Measurements from ENCODE around the gene CCDC8.

Gene CCDC8

DNA sequence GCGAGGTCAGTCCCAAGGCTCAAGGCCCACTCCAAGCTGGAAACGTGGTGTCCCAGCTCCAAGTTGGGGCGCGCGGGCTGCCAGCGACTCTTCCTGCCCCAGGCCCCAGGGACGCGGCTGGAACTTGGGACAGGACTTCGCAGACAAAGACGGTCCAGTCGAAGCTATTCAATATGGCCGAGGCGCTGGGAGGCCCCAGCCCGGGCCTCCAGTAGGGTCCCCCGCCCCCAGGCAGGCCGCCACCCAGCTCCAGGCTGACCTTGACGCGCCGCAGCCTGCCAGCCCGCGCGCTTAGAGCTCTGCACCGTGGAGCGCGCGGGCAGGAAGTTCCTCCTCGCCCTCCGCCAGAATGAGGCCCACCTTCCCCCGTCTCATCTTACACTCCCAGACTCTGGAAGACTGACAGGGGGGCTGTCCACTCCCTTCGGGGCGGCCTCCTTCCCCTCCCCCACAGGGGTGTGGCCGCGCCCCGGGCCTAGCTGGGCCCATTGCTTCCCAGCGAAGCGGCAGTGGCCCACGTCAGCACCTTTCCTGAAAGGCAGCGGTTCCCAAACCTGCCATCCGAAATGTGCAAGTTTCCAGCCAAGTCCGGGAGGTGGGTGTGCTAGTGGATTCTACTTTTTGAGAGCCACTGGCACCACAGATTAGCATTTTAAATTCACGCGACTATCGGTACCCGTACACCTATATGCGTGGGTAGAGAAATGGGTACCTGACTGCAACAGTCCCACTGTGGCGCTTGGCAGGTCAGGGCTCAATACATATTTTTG is at the start of gene CCDC8:
Gene CCDC8 (minus strand): TSS at position 303 of the 770 bp plus-strand sequence. CDS start 754 bp downstream, outside the sequence.
- H3K27ac Mint-ChIP-seq: no peak within 1 kb of the TSS
- intact Hi-C loops (cut with micrococcal nuclease): no loop called here
- no peaks in the 10 kb centered on the region for H3K9me3 Mint-ChIP-seq
- H3K4me3 Mint-ChIP-seq: no peak within 1 kb of the TSS
- H3K36me3 Mint-ChIP-seq (ENCODE audit: low read depth): no peaks in the 10 kb centered on the region
- peaks cover 90% of the 10 kb centered on the region for H3K27me3 Mint-ChIP-seq
- peaks cover 15% of the 10 kb centered on the region for H3K4me1 Mint-ChIP-seq (ENCODE audit: low read depth)

- no peaks in the 10 kb centered on the region for H3K9me3 Mint-ChIP-seq
- H3K4me1 Mint-ChIP-seq (ENCODE audit: low read depth): no peaks in the 10 kb centered on the region
- H3K36me3 Mint-ChIP-seq (ENCODE audit: low read depth): no peaks in the 10 kb centered on the region
- no peak overlapping the region for H3K4me3 Mint-ChIP-seq
- intact Hi-C loops (cut with micrococcal nuclease): no loop called here
- peaks cover 25% of the 10 kb centered on the region for H3K27me3 Mint-ChIP-seq
- no peak overlapping the region for H3K27ac Mint-ChIP-seq
Observed at GRCh38 chr19:46461537-46461936, 48.2 kb upstream of the CCDC8 start.

DNA sequence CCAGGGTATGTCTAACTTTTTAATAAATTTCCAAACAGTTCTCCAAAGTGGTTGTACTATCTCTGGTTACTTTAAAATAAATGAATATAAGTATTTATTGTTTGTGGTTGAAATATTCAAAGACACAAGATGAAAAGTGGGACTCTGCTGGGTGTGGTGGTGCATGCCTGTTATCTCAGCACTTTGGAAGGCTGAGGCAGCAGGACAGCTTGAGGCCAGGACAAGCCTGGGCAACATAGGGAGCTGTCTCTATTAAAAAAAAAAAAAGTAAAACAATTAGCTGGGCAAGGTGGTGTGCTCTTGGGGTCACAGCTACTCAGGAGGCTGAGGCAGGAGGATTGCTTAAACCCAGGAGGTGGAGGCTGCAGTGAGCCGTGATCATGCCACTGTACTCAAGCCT is 47.6 kb upstream of the CCDC8 start:
- Mint-ChIP-seq H3K36me3 (ENCODE audit: low read depth) (no peaks in the 10 kb centered on the region), H3K9me3 (no peaks in the 10 kb centered on the region), H3K27ac (no peak overlapping the region), H3K4me3 (no peak overlapping the region), H3K4me1 (ENCODE audit: low read depth) (no peaks in the 10 kb centered on the region), H3K27me3 (peaks cover 25% of the 10 kb centered on the region)
- intact Hi-C loops (cut with micrococcal nuclease): no loop called here

GRCh38 chr19:46460055-46460454 is 46.7 kb upstream of the CCDC8 start:
- no peaks in the 10 kb centered on the region for H3K9me3 Mint-ChIP-seq
- intact Hi-C loops (cut with micrococcal nuclease): no loop called here
- no peaks in the 10 kb centered on the region for H3K36me3 Mint-ChIP-seq (ENCODE audit: low read depth)
- H3K27me3 Mint-ChIP-seq: peaks cover 30% of the 10 kb centered on the region
- no peaks in the 10 kb centered on the region for H3K4me1 Mint-ChIP-seq (ENCODE audit: low read depth)
- H3K4me3 Mint-ChIP-seq: no peak overlapping the region
- no peak overlapping the region for H3K27ac Mint-ChIP-seq

- Mint-ChIP-seq H3K4me3 (no peak overlapping the region), H3K9me3 (no peaks in the 10 kb centered on the region), H3K27ac (no peak overlapping the region), H3K27me3 (peaks cover 33% of the 10 kb centered on the region), H3K36me3 (ENCODE audit: low read depth) (no peaks in the 10 kb centered on the region), H3K4me1 (ENCODE audit: low read depth) (no peaks in the 10 kb centered on the region)
- intact Hi-C loops (cut with micrococcal nuclease): no loop called here
Observed at GRCh38 chr19:46456930-46457329, 43.6 kb upstream of the CCDC8 start.

- intact Hi-C loops (cut with micrococcal nuclease): no loop called here
- no peak overlapping the region for H3K4me3 Mint-ChIP-seq
- H3K36me3 Mint-ChIP-seq (ENCODE audit: low read depth): no peaks in the 10 kb centered on the region
- H3K9me3 Mint-ChIP-seq: peaks cover 7% of the 10 kb centered on the region
- peaks cover 31% of the 10 kb centered on the region for H3K27me3 Mint-ChIP-seq
- no peak overlapping the region for H3K27ac Mint-ChIP-seq
- no peaks in the 10 kb centered on the region for H3K4me1 Mint-ChIP-seq (ENCODE audit: low read depth)
Observed at GRCh38 chr19:46454244-46454643, 40.9 kb upstream of the CCDC8 start.

GRCh38 chr19:46453661-46454060 is 40.3 kb upstream of the CCDC8 start:
- no peak overlapping the region for H3K27ac Mint-ChIP-seq
- intact Hi-C loops (cut with micrococcal nuclease): no loop called here
- H3K4me1 Mint-ChIP-seq (ENCODE audit: low read depth): no peaks in the 10 kb centered on the region
- H3K4me3 Mint-ChIP-seq: no peak overlapping the region
- no peaks in the 10 kb centered on the region for H3K36me3 Mint-ChIP-seq (ENCODE audit: low read depth)
- H3K9me3 Mint-ChIP-seq: peaks cover 9% of the 10 kb centered on the region
- peaks cover 31% of the 10 kb centered on the region for H3K27me3 Mint-ChIP-seq

DNA sequence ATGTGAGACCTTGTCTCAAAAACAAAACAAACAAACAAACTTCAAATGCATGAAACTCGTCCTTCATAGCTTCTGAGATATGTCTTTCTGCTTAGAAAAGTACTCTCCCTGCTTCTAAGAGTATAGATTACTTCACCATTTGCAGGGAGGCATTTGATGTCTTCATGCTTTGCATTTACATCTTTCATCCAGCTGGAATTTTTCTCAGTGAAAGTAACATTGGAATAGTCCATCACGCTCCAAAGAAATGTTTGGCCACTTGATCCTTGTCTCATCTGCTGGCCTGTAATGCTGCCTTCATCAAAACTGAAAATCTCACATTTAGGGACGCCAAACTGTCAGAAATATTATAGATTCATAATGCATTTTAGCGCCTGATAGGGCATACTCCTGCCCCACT is 38.8 kb upstream of the CCDC8 start:
- H3K27ac Mint-ChIP-seq: no peak overlapping the region
- intact Hi-C loops (cut with micrococcal nuclease): no loop called here

DNA sequence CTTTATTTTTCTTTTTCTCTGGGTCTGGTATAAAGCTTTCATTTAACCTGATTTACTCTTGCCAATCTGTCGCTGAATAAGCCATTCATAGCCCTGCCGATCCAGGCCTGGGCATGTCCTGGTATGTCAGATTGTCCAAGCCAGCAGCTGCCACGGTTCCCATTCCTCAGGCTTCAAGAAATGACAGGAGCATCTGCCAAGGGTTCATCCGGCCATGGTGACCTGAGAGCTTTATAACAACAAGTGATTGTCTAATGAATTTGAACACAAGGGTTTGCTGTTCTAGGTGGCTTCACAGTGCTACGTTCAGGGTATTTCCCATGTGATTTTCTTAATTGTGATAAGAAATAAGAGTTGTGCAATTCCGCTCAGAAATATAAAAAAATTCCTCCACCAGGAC is 38.0 kb upstream of the CCDC8 start:
- Mint-ChIP-seq H3K4me3 (no peak overlapping the region), H3K36me3 (ENCODE audit: low read depth) (no peaks in the 10 kb centered on the region), H3K27ac (no peak overlapping the region), H3K27me3 (peaks cover 36% of the 10 kb centered on the region), H3K9me3 (peaks cover 9% of the 10 kb centered on the region), H3K4me1 (ENCODE audit: low read depth) (no peaks in the 10 kb centered on the region)
- intact Hi-C loops (cut with micrococcal nuclease): no loop called here

More for the DNA sequence above, 38.8 kb upstream of the CCDC8 start:
- H3K27me3 Mint-ChIP-seq: peaks cover 36% of the 10 kb centered on the region
- H3K36me3 Mint-ChIP-seq (ENCODE audit: low read depth): no peaks in the 10 kb centered on the region
- peaks cover 9% of the 10 kb centered on the region for H3K9me3 Mint-ChIP-seq
- no peaks in the 10 kb centered on the region for H3K4me1 Mint-ChIP-seq (ENCODE audit: low read depth)
- no peak overlapping the region for H3K4me3 Mint-ChIP-seq

- H3K9me3 Mint-ChIP-seq: peaks cover 9% of the 10 kb centered on the region
- H3K27me3 Mint-ChIP-seq: peaks cover 35% of the 10 kb centered on the region
- no peaks in the 10 kb centered on the region for H3K36me3 Mint-ChIP-seq (ENCODE audit: low read depth)
- no peaks in the 10 kb centered on the region for H3K4me1 Mint-ChIP-seq (ENCODE audit: low read depth)
- H3K4me3 Mint-ChIP-seq: no peak overlapping the region
- H3K27ac Mint-ChIP-seq: no peak overlapping the region
- intact Hi-C loops (cut with micrococcal nuclease): no loop called here
Observed at GRCh38 chr19:46450737-46451136, 37.4 kb upstream of the CCDC8 start.

- intact Hi-C loops (cut with micrococcal nuclease): no loop called here
- no peaks in the 10 kb centered on the region for H3K4me1 Mint-ChIP-seq (ENCODE audit: low read depth)
- no peak overlapping the region for H3K4me3 Mint-ChIP-seq
- H3K27ac Mint-ChIP-seq: no peak overlapping the region
- H3K27me3 Mint-ChIP-seq: peaks cover 20% of the 10 kb centered on the region
- no peaks in the 10 kb centered on the region for H3K36me3 Mint-ChIP-seq (ENCODE audit: low read depth)
- peaks cover 9% of the 10 kb centered on the region for H3K9me3 Mint-ChIP-seq
Observed at GRCh38 chr19:46449228-46449627, 35.9 kb upstream of the CCDC8 start.

DNA sequence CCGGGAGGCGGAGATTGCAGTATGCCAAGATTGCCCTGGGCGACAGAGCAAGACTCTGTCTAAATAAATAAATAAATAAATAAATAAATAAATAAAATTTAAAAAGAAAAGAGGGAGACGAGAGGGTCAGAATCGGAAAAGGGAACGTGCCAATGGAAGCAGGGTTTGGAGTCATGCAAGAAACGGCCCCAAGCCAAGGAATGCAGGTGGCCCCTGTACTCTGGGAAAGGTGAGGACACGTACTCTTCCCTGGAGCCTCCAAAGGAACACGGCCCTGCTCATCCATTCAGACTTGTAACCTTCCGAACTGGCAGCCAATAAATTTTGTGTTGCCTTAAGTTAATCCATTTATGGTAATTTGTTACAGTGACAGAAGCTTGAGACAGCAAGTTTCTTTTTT is 35.2 kb upstream of the CCDC8 start:
- H3K27me3 Mint-ChIP-seq: peaks cover 18% of the 10 kb centered on the region
- H3K36me3 Mint-ChIP-seq (ENCODE audit: low read depth): no peaks in the 10 kb centered on the region

DNA sequence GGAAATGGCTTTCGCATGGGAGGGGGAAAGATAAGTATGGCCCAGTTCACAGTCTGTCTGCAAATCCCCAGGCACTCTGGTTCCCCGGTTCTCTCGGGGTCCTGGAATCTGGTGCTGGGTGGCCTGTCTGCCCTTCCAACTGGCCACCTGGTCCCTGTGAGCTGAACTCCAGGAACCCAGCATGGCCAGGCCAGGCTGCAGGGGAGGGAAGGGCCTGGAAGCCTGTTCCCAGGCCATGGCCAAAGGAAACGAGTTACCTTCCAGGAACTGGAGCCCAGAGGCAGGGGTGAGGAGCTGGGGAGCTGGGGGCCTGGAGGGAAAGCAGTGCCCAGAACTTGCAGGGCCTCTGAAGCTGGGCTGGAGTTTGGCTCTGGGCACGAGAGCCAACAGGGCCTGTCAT is 34.5 kb upstream of the CCDC8 start:
- peaks cover 18% of the 10 kb centered on the region for H3K27me3 Mint-ChIP-seq
- H3K4me3 Mint-ChIP-seq: no peak overlapping the region
- H3K27ac Mint-ChIP-seq: no peak overlapping the region
- peaks cover 9% of the 10 kb centered on the region for H3K9me3 Mint-ChIP-seq
- no peaks in the 10 kb centered on the region for H3K36me3 Mint-ChIP-seq (ENCODE audit: low read depth)
- peaks cover 6% of the 10 kb centered on the region for H3K4me1 Mint-ChIP-seq (ENCODE audit: low read depth)
- intact Hi-C loops (cut with micrococcal nuclease): no loop called here

More for the DNA sequence above, 35.2 kb upstream of the CCDC8 start:
- H3K9me3 Mint-ChIP-seq: peaks cover 9% of the 10 kb centered on the region
- H3K4me3 Mint-ChIP-seq: no peak overlapping the region
- no peaks in the 10 kb centered on the region for H3K4me1 Mint-ChIP-seq (ENCODE audit: low read depth)
- intact Hi-C loops (cut with micrococcal nuclease): no loop called here
- H3K27ac Mint-ChIP-seq: no peak overlapping the region

DNA sequence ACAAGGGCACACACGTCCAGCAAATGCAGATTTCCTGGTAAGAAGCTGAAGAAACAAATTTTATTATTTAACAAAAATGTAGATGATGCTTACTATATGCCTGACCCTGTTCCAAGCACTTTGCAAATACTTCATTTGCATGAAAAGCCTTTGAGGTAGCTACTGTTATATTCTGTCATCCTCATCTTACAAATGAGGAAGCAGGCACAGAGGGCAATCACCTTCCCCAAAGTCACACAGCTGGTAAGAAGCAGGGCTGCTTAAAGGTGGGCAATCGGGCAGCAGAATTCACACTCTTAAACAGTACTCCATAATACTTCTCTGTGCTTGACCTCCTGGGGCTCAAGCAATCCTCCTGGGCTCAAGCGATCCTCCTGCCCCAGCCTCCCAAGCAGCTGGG is 33.6 kb upstream of the CCDC8 start:
- no peak overlapping the region for H3K4me3 Mint-ChIP-seq

DNA sequence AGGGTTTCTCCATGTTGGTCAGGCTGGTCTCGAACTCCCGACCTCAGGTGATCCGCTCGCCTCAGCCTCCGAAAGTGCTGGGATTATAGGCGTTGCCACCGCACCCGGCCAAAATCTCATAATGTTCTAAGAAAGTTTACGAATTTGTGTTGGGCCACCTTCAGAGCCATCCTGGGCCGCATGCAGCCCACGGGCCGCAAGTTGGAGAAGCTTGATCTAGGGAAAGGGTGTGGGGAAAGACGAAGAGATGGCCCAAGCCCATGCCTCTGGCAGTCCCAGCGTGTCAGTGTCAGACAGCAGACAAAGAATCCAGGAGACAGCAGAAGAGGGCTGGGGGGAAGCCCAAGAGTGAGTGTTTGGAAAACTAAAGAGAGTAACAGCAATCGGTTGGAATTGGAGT is 32.7 kb upstream of the CCDC8 start:
- H3K36me3 Mint-ChIP-seq (ENCODE audit: low read depth): no peaks in the 10 kb centered on the region
- H3K4me1 Mint-ChIP-seq (ENCODE audit: low read depth): peaks cover 6% of the 10 kb centered on the region
- intact Hi-C loops (cut with micrococcal nuclease): no loop called here
- H3K27ac Mint-ChIP-seq: no peak overlapping the region
- H3K4me3 Mint-ChIP-seq: no peak overlapping the region
- peaks cover 9% of the 10 kb centered on the region for H3K9me3 Mint-ChIP-seq
- peaks cover 18% of the 10 kb centered on the region for H3K27me3 Mint-ChIP-seq

More for the DNA sequence above, 33.6 kb upstream of the CCDC8 start:
- H3K27me3 Mint-ChIP-seq: peaks cover 19% of the 10 kb centered on the region
- intact Hi-C loops (cut with micrococcal nuclease): no loop called here
- no peak overlapping the region for H3K27ac Mint-ChIP-seq
- no peaks in the 10 kb centered on the region for H3K36me3 Mint-ChIP-seq (ENCODE audit: low read depth)
- peaks cover 9% of the 10 kb centered on the region for H3K9me3 Mint-ChIP-seq
- peaks cover 6% of the 10 kb centered on the region for H3K4me1 Mint-ChIP-seq (ENCODE audit: low read depth)
